HepG2 (cell line): ENCODE measurements around the gene TGM2. TPM values are rescaled to one million over a fixed set of nuclear protein-coding genes. Genes with fewer than 3 reads are reported as not detected.
A peak's percentile ranks its signal among the peaks of the same experiment; 100 is the strongest.

ENCODE experiments used
- DNMT1 ChIP-seq: sonication (generic); formaldehyde crosslinking; IDR thresholded peaks from 2 replicates; pipeline ENCODE4 v1.5.1; 2020; ENCODE audit warnings: mild to moderate bottlenecking, missing genetic modification reagents
- GTF3A ChIP-seq: sonication (generic); formaldehyde crosslinking; conservative IDR thresholded peaks from 2 replicates; pipeline ENCODE4 v1.4.0; 2020; ENCODE audit warnings: mild to moderate bottlenecking, missing genetic modification reagents
- IKZF4 ChIP-seq: sonication (generic); formaldehyde crosslinking; IDR thresholded peaks from 2 replicates; pipeline ENCODE4 v1.5.1; 2020; ENCODE audit warnings: borderline replicate concordance, mild to moderate bottlenecking, low read depth, missing genetic modification reagents; ENCODE audit errors: not compliant biosample characterization
- KLF6 ChIP-seq: IDR thresholded peaks from 2 replicates; pipeline ENCODE4 v1.8.0; 2016; ENCODE audit warnings: missing biosample characterization, missing genetic modification reagents
- MIER3 ChIP-seq: IDR thresholded peaks from 2 replicates; pipeline ENCODE4 v1.6.1; 2016; ENCODE audit warnings: missing compliant biosample characterization, borderline replicate concordance
- SNAPC2 ChIP-seq: sonication (generic); formaldehyde crosslinking; IDR thresholded peaks from 2 replicates; pipeline ENCODE4 v1.8.1; 2022; ENCODE audit warnings: mild to moderate bottlenecking, missing genetic modification reagents
- ZBTB4 ChIP-seq: sonication (generic); formaldehyde crosslinking; IDR thresholded peaks from 2 replicates; pipeline ENCODE4 v1.4.0; 2020; ENCODE audit warnings: missing genetic modification reagents, mild to moderate bottlenecking, borderline replicate concordance
- ZC3H4 ChIP-seq: sonication (generic); formaldehyde crosslinking; IDR thresholded peaks from 2 replicates; pipeline ENCODE4 v1.4.0; 2020; ENCODE audit warnings: missing genetic modification reagents, borderline replicate concordance
- ZHX1 ChIP-seq: sonication (generic); formaldehyde crosslinking; IDR thresholded peaks from 2 replicates; pipeline ENCODE4 v1.8.1; 2022; ENCODE audit warnings: low read depth, mild to moderate bottlenecking, missing genetic modification reagents
- ZNF121 ChIP-seq: sonication (generic); formaldehyde crosslinking; IDR thresholded peaks from 2 replicates; pipeline ENCODE4 v1.5.0; 2020; ENCODE audit warnings: mild to moderate bottlenecking, missing genetic modification reagents
- ZNF296 ChIP-seq: sonication (generic); formaldehyde crosslinking; conservative IDR thresholded peaks from 2 replicates; pipeline ENCODE4 v1.5.0; 2020; ENCODE audit warnings: mild to moderate bottlenecking, missing genetic modification reagents
- ZNF572 ChIP-seq: sonication (generic); formaldehyde crosslinking; IDR thresholded peaks from 2 replicates; pipeline ENCODE4 v1.5.1; 2020; ENCODE audit warnings: mild to moderate bottlenecking, missing genetic modification reagents
- ZNF660 ChIP-seq: sonication (generic); formaldehyde crosslinking; IDR thresholded peaks from 2 replicates; pipeline ENCODE4 v1.5.1; 2020; ENCODE audit warnings: mild to moderate bottlenecking, low read depth, missing genetic modification reagents, borderline replicate concordance
- polyA plus RNA-seq, 8 experiments: library from polyadenylated mRNA; depleted of rRNA in 3 of 8; stranded (reverse) in 7 of 8; unstranded in 1 of 8; fragments of >200 nt; fragmentation: Illumina TruSeq in 4 of 8; extraction: Trizol in 4 of 8; gene quantifications; 2 replicates each; pipeline versions ENCODE4 v1.2.1 to v1.2.3, GENCODE V29; 2011 to 2016; ENCODE audit warnings: low read depth in 4 of 8, missing spikeins in 1 of 8, mixed read lengths in 1 of 8; ENCODE audit not compliant: insufficient read depth in 1 of 8
- total RNA-seq, 5 experiments: library from RNA; depleted of rRNA; stranded (reverse); fragments of >200 nt; fragmentation: Illumina TruSeq; extraction: Trizol; gene quantifications; 2 replicates each; pipeline ENCODE4 v1.2.3, GENCODE V29; 2016; ENCODE audit warnings: low read depth in 1 of 5
- TF ChIP-seq, protein P1 (sequence below): sonication (generic); formaldehyde crosslinking; conservative IDR thresholded peaks from 2 replicates; pipeline ENCODE4 v1.4.0; 2020; ENCODE audit warnings: mild to moderate bottlenecking, missing genetic modification reagents, moderate library complexity

TGM2 gene
- total and polyA plus RNA-seq, 2 of the 13 experiments (the other 11 are each of a cell fraction or from before 2014, with no cell fraction given), result 4.2 to 46.4 TPM

DNA sequence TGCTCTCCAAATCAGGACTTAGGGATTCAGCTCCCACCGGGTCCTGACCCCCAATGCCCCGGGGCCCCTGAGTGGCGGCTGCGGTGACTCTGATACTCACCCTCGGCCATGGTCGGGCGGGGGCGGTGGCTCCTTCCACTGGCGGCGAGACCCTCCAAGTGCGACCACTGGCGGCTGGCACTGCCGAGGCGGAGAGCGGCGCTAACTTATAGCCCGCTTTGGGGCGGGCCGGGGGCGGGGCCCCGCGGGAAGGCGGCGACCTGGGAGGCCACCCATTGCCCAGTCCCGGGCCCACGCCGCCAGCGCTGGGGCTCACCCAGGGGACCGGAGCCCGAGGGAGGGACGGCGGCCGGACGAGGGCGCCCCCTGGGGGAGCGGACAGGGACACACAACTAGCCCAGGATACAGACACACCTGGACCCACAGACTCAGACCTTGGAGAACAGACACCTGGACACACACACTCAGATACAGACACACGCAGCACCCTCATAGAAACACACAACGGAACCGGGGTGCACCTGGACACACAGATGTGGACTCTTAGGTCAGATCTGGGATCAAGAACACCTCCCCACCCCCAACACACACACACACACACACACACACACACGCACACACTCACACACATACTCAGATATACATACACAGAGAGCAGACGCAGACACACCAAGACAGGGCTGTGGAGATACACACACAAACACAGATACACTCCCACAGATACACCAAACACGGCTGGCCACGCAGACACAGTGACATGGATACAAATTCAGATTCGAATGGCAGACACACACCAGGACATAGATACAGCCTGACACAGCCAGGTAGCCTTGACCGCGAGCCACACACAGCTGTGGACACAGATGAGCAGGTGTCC is at the start of gene TGM2 (continued):
- TF ChIP-seq ZNF296 (CRISPR knock-in tag), result no peak
- TF ChIP-seq DNMT1 (CRISPR knock-in tag), result no peak; the same call in none of the 2 replicates
- peak; percentile 45; the same call in 1 of the 2 replicates for TF ChIP-seq ZNF121
- TF ChIP-seq ZHX1 (CRISPR knock-in tag), result peak; percentile 62; the same call in 1 of the 2 replicates
- 0 out of 2 replicates have a peak, but pooled peaks have one; percentile 25 for TF ChIP-seq SNAPC2 (CRISPR knock-in tag)
- no peak for TF ChIP-seq ZC3H4
- TF ChIP-seq KLF6 (CRISPR knock-in tag), result peak; percentile 74; the same call in 1 of the 2 replicates
- peak; percentile 81; the same call in 1 of the 2 replicates for TF ChIP-seq MIER3 (CRISPR knock-in tag)
- peak; percentile 5; the same call in 1 of the 2 replicates for TF ChIP-seq ZNF572
- TF ChIP-seq, protein P1, sequence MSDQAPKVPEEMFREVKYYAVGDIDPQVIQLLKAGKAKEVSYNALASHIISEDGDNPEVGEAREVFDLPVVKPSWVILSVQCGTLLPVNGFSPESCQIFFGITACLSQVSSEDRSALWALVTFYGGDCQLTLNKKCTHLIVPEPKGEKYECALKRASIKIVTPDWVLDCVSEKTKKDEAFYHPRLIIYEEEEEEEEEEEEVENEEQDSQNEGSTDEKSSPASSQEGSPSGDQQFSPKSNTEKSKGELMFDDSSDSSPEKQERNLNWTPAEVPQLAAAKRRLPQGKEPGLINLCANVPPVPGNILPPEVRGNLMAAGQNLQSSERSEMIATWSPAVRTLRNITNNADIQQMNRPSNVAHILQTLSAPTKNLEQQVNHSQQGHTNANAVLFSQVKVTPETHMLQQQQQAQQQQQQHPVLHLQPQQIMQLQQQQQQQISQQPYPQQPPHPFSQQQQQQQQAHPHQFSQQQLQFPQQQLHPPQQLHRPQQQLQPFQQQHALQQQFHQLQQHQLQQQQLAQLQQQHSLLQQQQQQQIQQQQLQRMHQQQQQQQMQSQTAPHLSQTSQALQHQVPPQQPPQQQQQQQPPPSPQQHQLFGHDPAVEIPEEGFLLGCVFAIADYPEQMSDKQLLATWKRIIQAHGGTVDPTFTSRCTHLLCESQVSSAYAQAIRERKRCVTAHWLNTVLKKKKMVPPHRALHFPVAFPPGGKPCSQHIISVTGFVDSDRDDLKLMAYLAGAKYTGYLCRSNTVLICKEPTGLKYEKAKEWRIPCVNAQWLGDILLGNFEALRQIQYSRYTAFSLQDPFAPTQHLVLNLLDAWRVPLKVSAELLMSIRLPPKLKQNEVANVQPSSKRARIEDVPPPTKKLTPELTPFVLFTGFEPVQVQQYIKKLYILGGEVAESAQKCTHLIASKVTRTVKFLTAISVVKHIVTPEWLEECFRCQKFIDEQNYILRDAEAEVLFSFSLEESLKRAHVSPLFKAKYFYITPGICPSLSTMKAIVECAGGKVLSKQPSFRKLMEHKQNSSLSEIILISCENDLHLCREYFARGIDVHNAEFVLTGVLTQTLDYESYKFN (CRISPR knock-in tag), result peak; percentile 81
- TF ChIP-seq GTF3A, result peak; percentile 71; the same call in 1 of the 2 replicates
- TF ChIP-seq ZBTB4 (CRISPR knock-in tag), result peak; percentile 67; the same call in 1 of the 2 replicates
- TF ChIP-seq ZNF660 (CRISPR knock-in tag), result no peak
- no peak for TF ChIP-seq IKZF4 (CRISPR knock-in tag)
